ENCODE results near the gene TIMM13. TPM values are rescaled to one million over a fixed set of nuclear protein-coding genes. Genes with fewer than 3 reads are reported as not detected.

The TIMM13 gene
- total RNA-seq, 4 donors from 2014 or later: 46.2 to 65.7 (median 53.8) TPM

GRCh38 chr19:2424686-2425621, 2.4 kb downstream of the TIMM13 start:
- Histone ChIP-seq H3K4me1 (peaks cover 23 to 48% (median 32%) of the 10 kb centered on the region in 3 donors), H3K4me3 (peak overlapping the region in 2 of 4 donors; percentile 9 to 79), H3K36me3 (peaks cover 0 to 43% (median 0%) of the 10 kb centered on the region in 3 donors), H3K27ac (no peak overlapping the region), H3K27me3 (no peaks in the 10 kb centered on the region), H3K9me3 (no peaks in the 10 kb centered on the region)
- 62 to 100% methylated on average over 1 to 14 of the region's 101 CpGs for WGBS, 2 donors
- no peak for DNase-seq
- no peak for TF ChIP-seq POLR2A (IDR thresholded peaks at IDR 0.05)
- TF ChIP-seq, protein P1, sequence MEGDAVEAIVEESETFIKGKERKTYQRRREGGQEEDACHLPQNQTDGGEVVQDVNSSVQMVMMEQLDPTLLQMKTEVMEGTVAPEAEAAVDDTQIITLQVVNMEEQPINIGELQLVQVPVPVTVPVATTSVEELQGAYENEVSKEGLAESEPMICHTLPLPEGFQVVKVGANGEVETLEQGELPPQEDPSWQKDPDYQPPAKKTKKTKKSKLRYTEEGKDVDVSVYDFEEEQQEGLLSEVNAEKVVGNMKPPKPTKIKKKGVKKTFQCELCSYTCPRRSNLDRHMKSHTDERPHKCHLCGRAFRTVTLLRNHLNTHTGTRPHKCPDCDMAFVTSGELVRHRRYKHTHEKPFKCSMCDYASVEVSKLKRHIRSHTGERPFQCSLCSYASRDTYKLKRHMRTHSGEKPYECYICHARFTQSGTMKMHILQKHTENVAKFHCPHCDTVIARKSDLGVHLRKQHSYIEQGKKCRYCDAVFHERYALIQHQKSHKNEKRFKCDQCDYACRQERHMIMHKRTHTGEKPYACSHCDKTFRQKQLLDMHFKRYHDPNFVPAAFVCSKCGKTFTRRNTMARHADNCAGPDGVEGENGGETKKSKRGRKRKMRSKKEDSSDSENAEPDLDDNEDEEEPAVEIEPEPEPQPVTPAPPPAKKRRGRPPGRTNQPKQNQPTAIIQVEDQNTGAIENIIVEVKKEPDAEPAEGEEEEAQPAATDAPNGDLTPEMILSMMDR (IDR thresholded peaks at IDR 0.05): peak in 2 of 6 experiments; percentile 9 to 24
- intact Hi-C loops (cut with DNase I): no loop called here

- DNase-seq: no peak
- H3K36me3 ChIP-seq: peaks cover 0 to 36% (median 0%) of the 10 kb centered on the region in 3 donors
- 78 to 92% methylated on average over 14 to 20 of the region's 46 CpGs for WGBS, 2 donors
- H3K27me3 ChIP-seq: no peaks in the 10 kb centered on the region
- H3K9me3 ChIP-seq: no peaks in the 10 kb centered on the region
- H3K27ac ChIP-seq: no peak overlapping the region
- no peak overlapping the region for H3K4me3 ChIP-seq
- intact Hi-C loops (cut with DNase I): no loop called here
- H3K4me1 ChIP-seq: peaks cover 23 to 44% (median 32%) of the 10 kb centered on the region in 3 donors
- TF ChIP-seq POLR2A (IDR thresholded peaks at IDR 0.05): no peak
- TF ChIP-seq, protein P1 (IDR thresholded peaks at IDR 0.05): no peak
Observed at GRCh38 chr19:2423915-2424685, 3.3 kb downstream of the TIMM13 start.

GRCh38 chr19:2423071-2423914, 4.1 kb downstream of the TIMM13 start:
- WGBS, 2 donors: 58 to 77% methylated on average over 5 to 6 of the region's 19 CpGs
- H3K4me1 ChIP-seq: peaks cover 18 to 36% (median 32%) of the 10 kb centered on the region in 3 donors
- no peaks in the 10 kb centered on the region for H3K27me3 ChIP-seq
- DNase-seq: no peak
- intact Hi-C loops (cut with DNase I): no loop called here
- peaks cover 0 to 36% (median 0%) of the 10 kb centered on the region in 3 donors for H3K36me3 ChIP-seq
- no peaks in the 10 kb centered on the region for H3K9me3 ChIP-seq
- H3K27ac ChIP-seq: no peak overlapping the region
- no peak overlapping the region for H3K4me3 ChIP-seq
- TF ChIP-seq, protein P1 (IDR thresholded peaks at IDR 0.05): no peak
- no peak for TF ChIP-seq POLR2A (IDR thresholded peaks at IDR 0.05)

DNA sequence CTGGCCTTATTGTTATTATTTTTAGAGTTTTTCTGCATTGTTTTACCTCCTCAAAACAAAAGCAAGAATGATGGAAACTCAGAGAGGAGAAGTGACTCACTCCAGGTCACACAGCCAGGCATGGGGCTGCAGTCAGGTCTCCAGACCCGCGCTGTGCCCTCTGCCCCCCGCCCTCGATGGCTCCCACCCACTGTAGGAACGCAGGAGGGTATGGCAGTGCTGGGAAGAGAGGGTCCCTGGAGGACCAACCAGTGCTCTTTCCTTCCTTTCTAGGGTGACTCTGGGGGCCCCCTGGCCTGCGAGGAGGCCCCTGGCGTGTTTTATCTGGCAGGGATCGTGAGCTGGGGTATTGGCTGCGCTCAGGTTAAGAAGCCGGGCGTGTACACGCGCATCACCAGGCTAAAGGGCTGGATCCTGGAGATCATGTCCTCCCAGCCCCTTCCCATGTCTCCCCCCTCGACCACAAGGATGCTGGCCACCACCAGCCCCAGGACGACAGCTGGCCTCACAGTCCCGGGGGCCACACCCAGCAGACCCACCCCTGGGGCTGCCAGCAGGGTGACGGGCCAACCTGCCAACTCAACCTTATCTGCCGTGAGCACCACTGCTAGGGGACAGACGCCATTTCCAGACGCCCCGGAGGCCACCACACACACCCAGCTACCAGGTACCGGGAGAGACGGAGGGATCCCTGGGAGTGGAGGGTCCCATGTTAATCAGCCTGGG, 5.6 kb downstream of the TIMM13 start:
- H3K27ac ChIP-seq: no peak overlapping the region
- DNase-seq: no peak
- TF ChIP-seq, protein P1 (IDR thresholded peaks at IDR 0.05): no peak
- no peak for TF ChIP-seq POLR2A (IDR thresholded peaks at IDR 0.05)
- peaks cover 15 to 29% (median 27%) of the 10 kb centered on the region in 3 donors for H3K4me1 ChIP-seq
- H3K4me3 ChIP-seq: no peak overlapping the region
- H3K36me3 ChIP-seq: peaks cover 0 to 49% (median 0%) of the 10 kb centered on the region in 3 donors
- no peaks in the 10 kb centered on the region for H3K27me3 ChIP-seq
- intact Hi-C loops (cut with DNase I): no loop called here
- 94% methylated on average over 7 of the region's 23 CpGs; no CpG with 5 or more reads in 1 of the 2 donors for WGBS, 2 donors
- no peaks in the 10 kb centered on the region for H3K9me3 ChIP-seq
